Transverse colon (tissue), 4 donors: ENCODE results near the gene BID.

ENCODE experiments used
- POLR2A ChIP-seq: fragments of 450-650 bp; IDR thresholded peaks from one replicate; pipeline ENCODE4 v1.6.1; 2016; ENCODE audit warnings: antibody characterized with exemption, mild to moderate bottlenecking, moderate library complexity
- POLR2AphosphoS5 ChIP-seq, 3 donors: sonication (generic); formaldehyde crosslinking; IDR thresholded peaks; one replicate each; pipeline ENCODE4 v1.6.1; 2016; ENCODE audit warnings: antibody characterized with exemption in 3 of 3
- TF ChIP-seq, protein P1 (sequence below), 5 experiments: fragments of 200-600 bp in 3 of 5; fragments of 450-650 bp in 2 of 5; sonication (generic) in 3 of 5; IDR thresholded peaks; 1 replicate in 2 of 5; 2 replicates in 3 of 5; pipeline ENCODE4 v1.5.1; 2016 to 2017; ENCODE audit warnings: antibody characterized with exemption in 5 of 5, inconsistent platforms in 3 of 5, mild to moderate bottlenecking in 2 of 5, moderate library complexity in 1 of 5

DNA sequence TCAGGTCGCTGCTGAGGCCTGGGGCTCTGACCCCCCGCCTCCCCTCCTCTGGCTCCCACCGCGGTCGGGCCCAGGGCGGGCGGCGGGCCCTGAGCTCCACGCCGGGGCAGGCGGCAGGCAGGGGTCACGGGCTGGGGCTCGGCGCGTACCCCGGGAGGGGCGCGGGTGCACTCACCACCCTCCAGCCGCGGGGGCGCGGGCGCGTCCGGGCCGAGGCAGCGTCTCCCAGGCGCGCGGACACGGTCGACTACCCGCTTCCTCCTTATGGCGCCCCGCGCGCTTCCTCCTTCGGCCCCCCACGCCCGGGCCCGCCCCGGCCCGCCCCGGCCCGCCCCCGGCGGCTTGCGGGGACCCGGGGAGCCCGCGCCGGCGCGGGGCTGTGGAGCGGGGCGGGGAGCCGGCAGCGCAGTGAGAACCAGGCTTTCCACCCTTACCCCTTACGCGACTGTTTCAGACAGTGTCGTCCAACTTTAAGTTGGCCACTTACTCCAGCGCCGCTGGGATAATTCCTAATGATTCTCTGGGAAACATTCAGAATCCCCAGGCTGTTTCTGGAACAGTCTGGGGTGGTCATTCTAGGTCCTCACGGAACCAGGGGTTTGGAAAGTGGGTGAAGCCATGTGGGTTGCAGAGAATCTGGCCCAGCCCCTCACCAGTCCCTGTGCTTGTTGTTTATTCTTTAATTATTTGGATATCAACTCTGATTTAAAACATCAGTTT, at the start of gene BID:
- TF ChIP-seq, protein P1, sequence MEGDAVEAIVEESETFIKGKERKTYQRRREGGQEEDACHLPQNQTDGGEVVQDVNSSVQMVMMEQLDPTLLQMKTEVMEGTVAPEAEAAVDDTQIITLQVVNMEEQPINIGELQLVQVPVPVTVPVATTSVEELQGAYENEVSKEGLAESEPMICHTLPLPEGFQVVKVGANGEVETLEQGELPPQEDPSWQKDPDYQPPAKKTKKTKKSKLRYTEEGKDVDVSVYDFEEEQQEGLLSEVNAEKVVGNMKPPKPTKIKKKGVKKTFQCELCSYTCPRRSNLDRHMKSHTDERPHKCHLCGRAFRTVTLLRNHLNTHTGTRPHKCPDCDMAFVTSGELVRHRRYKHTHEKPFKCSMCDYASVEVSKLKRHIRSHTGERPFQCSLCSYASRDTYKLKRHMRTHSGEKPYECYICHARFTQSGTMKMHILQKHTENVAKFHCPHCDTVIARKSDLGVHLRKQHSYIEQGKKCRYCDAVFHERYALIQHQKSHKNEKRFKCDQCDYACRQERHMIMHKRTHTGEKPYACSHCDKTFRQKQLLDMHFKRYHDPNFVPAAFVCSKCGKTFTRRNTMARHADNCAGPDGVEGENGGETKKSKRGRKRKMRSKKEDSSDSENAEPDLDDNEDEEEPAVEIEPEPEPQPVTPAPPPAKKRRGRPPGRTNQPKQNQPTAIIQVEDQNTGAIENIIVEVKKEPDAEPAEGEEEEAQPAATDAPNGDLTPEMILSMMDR (IDR thresholded peaks at IDR 0.05) = no peak
- TF ChIP-seq POLR2AphosphoS5 (IDR thresholded peaks at IDR 0.05) (peak in 1 of 3 donors; percentile 41), POLR2A (no peak)
